ENCODE data around the gene TC2N.
"Not testable (repeated sequence)": the region's sequence is repeated elsewhere in the genome, so short reads cannot be mapped to it uniquely, and the experiment has no call there.

Gene TC2N

DNA sequence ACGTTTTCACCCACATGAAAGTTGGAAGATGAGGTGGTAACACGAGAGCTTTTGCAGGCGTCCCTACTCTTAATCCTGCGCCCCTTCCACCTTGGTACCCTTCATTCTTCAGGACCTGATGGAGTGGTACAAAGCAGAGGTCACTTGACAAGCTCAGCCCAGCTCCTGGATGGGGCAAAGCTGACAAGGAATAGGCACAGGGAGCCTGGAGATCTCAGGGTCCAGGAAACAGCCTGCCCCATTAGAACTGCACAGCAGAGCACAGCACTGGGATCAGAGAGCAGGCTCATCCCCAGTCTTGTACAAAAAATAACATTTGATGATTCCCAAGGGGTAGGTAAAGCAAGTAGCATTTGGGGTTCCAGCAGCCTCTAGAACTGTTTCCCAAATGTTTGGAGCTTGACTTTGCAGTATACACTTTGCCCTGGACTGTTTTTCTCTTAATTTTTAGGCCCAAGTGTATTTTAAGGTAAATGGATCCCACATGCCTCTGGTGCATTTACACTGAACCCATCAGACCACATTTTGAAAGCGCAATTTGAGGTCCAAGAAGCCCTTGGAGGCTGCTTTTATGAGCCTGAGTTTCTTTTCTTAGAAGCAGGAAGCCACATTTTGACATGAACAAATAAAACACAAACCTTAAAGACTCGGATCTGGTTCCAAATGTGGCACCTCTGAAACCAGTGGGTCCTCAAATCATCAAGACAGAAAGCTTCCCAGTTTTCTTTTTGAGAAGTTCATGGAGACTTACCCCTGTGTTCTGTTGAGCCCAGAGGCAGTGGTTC is 633 bp downstream of the TC2N start:
- no peak for DNase-seq

DNA sequence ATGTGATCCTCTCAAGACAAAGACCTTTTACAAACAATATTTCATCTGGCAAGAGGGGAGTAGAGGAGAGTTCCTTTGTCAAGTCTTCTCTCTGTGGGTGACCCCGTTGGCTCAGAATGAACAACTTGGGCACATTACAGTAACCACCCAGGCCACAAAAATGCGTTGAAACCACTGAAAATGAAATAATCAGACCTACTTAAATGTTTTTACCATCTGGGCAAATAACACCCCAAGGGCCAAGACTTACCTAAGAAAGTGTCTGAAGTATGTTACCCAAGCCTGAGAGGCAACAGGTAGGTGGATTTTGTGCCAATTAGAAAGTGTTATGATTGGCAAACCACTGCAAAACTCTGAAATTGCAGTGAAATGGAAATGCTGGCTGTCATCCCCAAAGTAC is 1.3 kb downstream of the TC2N start:
- no peak for DNase-seq

DNA sequence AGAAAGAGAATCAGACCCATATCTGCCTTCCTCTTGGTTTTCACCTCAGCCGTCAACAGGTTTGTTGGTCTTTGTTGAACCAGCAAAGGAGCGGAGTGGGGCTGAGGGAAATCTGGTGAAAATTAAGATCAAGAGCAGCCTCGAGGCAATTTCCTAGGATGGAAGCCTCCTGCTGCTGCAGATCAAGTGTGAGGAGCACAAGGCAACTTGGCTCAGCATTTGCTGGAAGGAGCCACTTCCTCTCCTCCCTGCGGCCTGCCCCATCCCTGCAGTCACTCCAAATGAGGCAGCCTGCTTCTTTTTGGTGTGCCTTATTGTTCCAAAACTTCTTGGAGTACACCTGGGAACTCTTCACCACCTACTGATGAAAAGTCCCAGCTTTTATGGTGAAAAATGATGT is 4.9 kb downstream of the TC2N start:
- DNase-seq, result no peak

DNA sequence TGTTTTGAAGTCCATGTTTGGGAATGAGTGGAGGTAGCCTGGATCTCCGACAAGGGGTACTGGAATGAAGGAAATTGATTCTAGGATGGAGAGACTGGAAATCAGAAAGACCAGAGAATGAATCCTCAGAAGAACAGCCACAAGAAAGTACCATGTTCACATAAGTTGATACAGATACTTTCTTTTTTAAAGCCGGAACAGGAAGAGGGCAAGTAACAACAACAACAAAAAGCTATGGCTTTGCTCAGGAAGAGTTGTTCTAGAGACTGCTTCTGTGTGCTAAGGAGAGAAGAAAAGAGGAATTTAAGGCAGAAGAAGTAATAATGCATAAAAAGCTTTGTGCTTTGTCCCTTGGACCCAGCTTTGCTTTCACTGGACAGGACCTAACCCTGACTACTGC is 6.2 kb downstream of the TC2N start:
- DNase-seq, result no peak

DNA sequence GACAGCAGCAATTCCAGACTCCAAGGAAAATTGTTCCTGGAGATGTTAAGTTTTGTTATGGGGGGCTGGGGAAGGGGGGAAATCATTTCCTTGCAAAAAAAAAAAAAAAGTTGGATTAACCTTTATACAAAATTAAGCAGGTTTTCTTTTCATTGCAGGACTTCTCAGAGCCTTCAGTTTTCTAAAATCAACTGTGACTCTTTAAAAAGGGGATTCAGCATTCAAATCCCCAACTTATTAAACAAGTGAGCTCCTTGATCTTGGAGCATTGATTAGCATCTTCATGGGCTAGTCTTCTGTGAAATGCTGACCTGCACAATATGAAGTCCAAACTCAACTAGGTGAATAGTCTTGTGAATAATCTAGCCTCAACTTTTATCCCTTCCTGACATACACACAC is 7.1 kb downstream of the TC2N start:
- no peak for DNase-seq

DNA sequence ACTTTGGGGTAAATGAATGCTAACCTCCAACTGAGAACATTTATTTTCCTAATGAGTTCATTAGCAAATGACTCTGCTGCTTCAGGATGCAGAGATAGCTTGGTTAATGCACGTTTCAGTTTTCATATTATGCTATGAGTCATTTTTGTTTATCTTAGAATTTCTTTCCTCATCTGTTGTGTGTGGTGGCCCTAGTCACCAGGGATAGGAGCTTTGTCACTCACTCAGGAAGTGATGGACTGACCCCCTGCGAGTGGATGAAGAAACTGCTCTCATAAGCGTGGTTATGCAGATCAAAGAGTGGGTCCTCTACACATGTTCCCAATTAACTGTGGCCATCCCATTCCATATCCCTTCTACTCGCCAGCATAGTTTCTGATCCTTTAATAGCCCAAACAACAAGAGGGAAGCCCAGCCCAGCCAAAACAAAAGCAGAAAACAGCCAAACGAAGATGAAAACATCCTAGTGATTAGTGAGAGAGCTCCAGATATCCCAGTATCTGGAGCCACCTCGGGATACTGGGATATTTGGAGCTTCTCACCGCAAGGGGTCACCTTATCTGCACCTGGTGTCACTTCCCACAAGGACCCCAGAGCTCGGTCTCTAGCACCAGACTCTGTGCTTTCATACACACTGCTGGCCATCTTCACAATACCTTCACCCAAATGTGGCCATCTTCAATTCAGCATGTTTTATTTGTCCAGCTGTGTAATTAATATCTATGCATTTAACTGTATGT is 8.6 kb downstream of the TC2N start:
- peak in 1 of 2 experiments; percentile 33 for DNase-seq

DNA sequence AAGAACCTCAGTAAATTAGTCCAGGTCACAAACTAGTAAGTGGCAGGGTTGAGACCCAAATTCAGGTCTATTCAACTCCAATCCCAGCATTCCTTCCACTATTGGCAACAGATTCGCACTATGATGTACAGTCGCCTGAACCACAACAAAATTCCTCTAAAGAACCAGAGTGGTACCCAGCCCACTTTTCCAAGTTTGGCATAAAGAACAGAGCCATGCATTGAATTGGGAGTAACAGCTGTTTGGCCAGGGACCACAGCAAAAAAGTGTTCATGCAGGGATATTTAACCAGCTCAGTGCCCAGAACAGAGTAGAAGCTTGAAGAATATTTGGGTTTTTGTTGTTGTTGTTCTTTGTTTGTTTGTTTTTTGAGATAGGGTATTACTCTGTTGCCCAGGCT is 9.7 kb downstream of the TC2N start:
- no peak for DNase-seq

DNA sequence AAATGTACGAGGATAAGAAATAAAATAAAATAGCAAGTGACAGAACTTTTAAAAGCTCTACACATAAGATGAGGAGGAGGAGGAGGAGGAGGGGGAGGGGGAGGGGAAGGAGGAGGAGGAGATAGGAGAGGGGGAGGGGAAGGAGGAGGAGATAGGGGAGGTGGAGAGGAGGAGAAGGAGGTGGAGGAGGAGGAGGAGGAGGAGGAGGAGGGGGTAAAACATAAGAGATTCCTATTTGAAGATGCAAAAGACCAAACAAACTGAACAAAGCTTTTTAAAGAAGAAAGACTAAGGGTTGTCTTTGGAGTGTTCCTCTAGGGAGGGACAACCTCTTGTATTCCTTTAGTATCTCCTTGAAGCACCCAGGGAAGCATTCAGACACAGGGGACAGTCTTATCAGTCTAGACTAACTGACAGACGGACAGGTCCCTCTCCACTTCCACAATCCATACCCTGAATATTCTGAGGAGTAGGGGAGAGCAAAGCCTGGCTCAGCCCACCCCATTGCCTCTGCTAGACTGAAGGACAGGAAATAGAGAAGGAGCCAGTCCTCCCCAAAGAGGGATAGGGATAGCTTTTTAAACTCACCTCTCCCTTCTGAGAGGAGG is 12.9 kb downstream of the TC2N start:
- DNase-seq, result no peak

DNA sequence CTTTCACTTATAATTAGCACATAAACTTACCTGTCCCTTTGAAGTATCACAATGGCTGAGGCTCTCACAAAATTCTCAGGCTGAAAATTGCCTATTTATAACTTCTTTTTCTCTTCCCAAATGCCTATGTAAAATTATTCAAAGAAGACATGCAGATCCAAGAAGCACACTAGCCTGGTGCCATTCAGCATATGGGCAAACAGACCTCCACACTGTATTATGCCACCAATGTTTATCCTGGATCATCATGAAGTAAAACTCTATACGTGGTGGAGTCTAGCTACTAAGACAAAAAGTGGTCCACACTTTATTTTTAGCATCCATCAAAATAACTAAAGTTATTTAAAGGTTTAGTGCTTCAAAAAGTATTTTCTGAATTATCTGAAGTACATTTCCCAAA is 15.8 kb downstream of the TC2N start:
- peak in 1 of 2 experiments; percentile 49 for DNase-seq

DNA sequence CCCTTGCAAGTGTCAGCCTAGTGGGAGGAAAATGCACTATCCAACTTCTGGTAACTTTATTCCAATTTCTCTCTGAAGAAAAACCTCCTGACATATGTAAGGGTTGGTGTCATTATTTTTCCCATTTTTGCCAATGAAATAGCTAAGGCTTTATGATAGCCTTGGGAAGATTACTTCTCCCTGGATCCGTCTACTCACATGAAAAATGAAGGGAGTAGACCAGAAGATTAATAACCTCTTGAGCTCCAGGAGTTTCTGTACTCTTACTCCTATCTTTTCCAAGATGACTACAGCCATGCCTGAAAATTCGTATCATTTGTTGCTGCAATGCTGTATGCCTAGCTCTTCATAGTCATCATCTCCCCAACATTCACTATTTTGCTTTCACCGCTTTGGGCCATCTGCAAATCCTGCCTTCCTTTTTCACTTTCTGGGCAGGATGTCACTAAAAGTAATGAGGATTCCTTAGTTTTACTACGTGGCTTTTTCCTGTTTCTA is 18.8 kb downstream of the TC2N start:
- no peak for DNase-seq

DNA sequence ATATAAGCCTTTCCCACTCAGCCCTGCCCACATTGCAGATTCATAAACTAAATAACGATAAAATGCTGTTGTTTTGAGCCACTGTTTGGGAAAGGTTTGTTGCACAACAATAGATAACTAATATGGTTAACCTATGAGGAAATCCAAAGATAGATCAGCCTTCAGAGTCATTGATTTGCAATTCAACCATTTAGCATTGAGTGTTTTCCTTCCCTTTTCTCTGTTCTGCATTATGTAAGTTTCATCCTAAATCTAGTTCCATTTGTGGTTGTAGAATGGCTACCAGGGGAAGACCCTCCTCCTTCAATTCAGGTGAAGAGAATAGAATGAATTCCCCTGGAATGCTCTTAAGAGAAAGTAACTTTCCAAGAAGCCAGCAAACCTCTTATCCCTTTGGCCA is 19.6 kb downstream of the TC2N start:
- no peak for DNase-seq

DNA sequence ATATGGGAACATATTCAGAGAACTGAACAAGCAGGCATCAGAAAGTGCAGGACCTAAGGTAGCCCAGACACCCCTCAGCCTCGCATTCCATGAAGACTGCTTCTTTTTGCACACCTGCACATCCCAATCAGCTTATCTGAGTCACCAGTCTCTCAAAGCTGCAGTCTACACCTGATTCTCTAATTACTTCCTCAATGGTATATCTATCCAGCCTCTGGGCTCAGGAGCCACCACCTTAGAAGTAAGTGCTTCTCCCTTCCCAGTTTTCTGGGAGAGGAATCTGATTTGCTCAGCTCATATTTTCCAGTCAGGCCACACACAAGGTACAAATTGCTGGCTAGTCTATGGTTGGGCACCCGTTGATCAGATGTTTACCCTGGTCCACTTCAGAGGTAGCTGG is 21.7 kb downstream of the TC2N start:
- DNase-seq, result no peak

DNA sequence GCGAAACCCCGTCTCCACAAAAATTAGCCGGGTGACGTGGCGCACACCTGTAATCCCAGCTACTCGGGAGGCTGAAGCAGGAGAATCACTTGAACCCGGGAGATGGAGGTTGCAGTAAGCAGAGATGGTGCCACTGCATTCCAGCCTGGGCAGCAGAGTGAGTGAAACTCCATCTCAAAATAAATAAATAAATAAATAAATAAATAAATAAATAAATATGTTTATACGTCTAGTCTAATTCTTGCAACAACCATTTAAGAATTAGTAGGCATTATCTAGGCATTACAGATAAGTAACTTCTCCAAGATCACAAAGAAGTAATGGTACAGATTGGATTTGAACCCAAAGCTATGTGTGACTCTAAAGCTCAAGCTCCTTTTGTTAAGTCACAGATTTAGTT is 22.3 kb downstream of the TC2N start:
- not testable (repeated sequence) for DNase-seq

DNA sequence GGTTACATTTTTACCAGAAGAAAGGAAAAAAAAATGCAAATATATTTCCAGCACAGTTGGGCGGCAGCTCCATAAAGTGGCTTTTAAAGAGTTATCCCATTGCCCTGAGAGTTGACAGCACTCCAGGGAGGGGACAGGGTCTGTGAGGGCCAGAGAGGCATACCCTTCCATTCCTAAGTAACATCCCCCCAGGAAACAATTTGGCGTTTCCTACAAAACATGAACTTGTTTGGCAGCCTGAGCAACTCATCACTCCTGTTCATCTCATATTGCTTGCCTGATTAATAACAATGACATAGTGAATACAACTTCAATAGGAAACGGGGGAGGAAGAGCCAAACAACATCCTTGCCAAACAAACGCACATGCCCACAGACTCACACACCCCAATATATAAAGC is 23.3 kb downstream of the TC2N start:
- no peak for DNase-seq

DNA sequence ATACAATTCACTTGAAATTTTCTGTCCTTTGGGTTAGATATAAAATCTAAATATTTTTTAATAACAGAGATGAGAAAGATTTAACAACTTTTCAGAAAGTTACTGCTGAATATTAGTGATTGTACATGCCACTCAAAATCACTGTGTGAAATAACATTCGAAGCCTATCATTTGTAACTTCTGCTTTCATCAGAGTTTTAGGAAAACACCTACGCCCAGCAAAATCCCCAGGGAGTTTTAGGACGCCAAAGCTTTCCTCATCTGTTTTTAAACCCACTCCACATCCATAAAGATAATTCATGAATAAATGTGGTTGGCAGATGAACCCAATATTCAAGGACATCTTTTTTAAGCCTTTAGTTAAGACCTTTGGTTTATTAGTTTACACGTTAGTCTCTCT is 23.9 kb downstream of the TC2N start:
- DNase-seq, result no peak

DNA sequence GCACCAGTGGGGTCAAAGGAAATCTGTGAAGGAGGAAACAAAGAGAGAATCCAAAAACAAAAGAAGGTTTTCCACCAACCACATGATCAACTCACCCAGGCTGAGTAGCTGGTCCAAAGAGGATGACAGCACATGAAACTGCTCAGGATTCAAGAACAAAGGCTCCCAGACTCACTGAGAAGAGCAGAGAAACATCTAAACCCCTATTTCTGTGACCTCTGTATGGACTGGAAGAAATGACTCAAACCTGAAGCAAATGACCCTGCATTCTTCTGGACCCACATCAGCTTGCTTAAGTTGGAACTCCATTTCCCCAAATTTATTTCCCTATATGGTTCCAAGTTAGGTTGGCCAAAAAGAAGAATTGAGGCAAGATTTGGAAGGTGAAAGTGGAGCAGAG is 26.3 kb downstream of the TC2N start:
- DNase-seq, result no peak

DNA sequence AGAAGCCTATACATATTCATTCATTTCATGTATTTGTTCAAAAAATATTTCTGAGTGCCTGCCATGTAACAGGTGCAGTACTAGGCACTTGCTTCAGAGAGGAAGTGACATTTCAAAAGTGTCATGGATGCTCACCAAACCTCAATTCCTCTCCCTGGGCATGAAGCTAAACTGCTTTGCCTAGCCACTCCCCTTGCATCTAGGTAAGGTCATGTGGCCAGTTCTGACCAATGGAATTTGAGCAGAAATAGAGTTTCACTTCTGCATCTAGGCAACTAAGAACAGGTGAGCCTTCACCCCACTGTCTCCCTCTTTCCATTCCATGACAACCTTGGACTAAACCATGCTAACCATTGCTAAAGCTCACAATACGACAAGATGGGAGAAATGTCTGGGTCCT is 27.6 kb downstream of the TC2N start:
- DNase-seq, result no peak

DNA sequence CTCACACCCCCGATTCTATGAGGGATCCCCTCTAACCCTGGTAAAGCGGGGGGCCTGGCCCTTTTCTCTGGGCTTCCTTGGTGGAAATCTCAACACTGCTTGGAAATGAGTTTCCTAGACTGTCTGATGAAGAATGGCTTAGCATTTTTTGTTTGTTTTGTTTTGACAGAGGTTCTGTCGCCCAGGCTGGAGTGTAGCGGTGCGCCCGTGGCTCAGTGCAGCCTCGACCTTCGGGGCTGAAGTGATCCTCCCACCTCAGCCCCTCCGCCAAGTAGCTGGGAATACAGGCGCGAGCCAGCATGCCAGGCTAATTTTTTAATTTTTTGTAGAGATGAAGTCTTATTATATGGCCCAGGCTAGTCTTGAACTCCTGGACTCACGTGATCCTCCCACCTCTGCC is 30.3 kb downstream of the TC2N start:
- no peak for DNase-seq

DNA sequence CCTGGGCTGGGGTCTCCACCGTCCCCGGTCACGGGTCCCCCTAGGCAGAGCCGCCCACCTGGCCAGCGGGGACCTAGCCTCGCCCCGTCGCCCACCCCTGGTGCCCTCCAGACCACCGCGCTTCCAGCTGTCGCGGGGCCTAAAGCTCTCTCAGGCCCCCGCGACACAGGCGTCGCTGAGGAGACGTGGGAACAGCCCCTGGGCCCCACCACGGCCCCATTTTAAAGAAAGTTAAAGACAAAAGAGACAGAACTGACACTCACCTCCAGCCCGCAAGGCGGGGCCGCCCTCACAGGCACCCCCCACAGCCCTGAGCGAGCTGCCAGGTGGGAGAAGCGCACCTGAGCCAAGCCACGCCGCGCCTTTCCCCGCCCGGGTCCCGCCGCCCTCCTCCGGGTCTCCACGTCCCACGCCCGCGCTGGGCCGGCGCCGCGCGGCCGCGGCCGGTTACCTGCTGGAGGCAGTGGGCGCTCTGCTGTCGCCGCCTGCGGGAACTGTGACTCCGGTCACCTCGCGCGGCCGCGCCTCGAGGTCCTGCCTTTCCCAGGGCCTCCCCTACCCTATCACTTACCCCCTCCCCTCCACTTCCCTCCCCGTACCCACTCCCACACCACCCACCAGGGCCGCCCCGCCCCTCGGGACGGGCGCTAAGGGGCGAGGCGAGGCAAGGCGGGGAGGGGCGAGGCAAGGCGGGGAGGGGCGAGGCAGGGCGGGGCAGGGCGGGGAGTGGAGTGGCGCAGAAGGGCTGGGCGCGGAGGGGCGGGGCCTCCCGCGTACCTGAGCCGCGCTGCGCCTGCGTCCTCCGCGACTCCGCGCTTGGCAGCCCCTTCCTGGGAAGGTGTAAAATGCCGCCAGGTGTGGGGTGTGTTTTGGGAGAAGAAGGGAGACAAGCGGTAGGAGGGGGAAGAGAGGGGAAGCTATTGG is 31.2 kb downstream of the TC2N start:
- peak; percentile 50 to 94 for DNase-seq

DNA sequence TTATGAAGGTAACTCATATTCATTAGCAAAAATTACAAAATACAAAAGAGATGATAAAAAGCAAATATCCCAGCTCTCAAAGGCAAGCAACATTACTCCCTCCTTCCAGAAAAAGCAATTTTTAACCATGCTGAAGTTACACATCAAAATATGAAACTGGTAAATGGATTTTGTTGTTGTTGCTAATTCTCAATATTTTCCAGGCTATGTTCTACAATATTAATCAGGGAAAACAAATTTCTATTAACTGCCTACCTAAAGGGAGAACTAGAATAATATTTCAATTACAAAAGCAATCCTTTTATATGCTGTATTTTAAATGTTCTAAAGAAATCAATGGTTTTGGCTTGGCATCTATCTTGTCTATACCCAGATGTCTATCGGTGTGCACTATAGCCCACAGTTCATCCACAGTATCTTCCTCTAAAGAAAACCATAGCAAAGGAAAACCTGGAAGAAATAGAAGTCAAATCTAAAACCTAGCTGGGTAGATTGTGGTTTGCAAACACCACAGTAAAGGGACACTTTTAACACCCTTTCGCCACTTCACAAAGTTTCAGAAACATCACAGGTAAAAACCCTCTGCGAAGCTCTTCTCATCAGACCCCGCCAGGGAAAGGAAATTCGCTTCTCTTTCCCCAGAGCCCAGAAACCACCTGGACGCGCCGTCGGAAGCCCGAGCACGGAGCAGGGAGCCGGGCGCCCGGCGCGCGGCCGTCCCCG is 32.0 kb downstream of the TC2N start:
- DNase-seq, result peak in 1 of 2 experiments; percentile 56

DNA sequence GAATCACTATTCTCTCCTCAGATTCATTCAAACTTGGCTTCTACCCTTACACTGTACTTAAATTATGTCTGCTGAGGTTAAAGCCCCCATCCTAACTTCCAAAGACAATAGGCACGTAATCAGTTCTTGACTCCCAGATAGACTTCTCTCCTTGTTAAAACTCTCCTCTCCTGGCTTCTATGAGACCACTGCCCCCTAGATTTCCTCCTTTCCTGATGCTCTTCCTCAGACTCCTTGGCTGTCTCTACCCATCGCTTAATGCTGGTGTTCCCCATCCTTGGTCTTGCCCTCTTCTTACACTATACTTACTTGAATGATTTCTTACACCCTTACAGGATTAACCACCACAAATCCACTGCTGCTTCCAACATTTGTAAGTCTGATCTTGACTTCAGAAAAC is 32.8 kb downstream of the TC2N start:
- no peak for DNase-seq

DNA sequence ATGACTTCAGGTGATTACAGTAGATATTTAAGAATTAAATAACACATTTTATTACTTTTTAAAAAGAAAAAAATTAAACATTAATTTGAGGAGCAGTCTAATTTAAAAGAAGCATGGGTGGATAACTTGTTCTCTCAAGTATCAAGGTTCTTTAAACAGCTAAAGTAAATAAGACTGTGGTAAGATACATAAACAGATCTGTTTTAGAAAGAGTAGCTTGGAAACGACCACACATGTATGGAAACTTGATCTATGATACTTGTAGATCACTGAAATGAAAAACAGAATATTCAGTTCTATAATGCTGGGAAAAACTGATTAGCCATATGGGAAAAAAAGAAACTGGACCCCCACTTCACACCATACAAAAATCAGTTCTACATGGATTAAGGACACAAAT is 36.0 kb downstream of the TC2N start:
- peak in 1 of 2 experiments; percentile 37 for DNase-seq
